ENCODE data around the gene KCNQ5.
"Not testable (repeated sequence)": the region's sequence is repeated elsewhere in the genome, so short reads cannot be mapped to it uniquely, and the experiment has no call there.

KCNQ5 gene

DNA sequence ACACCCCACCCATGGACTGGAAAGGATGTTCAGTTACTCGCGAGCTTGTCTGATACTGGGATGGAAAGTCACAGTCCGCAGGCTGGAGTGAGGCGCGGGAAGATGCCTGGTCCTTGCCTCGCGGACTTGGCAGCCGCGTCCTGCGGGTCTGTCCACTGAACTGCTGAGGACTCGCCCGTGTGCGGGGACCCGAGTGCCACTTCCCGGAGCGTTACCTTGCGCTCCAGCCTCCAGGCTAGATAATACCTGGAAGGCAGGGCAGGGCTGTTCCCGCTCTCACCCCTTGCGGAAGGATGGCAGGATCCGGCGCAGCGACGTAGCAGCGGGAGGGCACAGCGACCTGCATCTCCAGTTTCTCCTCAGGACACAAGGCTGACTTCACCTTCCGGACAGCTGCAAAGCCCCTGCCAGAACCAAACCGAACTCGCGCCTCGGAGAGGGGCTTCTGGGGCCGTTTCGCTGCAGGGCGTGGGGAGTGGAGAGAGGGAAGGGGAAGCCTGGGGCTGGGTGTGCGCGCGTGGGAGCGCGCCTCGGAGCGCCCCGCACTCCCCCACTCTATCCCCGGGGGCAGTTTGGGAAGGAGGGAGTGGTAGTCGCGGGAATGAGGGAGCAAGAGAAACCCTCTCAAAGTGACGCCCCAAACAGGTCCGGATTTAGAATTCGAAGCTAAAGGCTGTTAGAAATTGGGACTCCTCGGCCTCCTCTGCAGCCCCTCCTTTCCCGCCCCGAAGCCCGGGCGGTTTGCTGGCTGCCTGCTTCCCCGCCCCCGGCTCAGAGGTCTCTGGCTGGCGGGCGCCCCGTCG lies at the start of gene KCNQ5:
KCNQ5 (plus strand) TSS at position 774 of the 803 bp plus-strand sequence.
- DNase-seq (ENCODE audit: low read depth): peak; percentile 4

DNA sequence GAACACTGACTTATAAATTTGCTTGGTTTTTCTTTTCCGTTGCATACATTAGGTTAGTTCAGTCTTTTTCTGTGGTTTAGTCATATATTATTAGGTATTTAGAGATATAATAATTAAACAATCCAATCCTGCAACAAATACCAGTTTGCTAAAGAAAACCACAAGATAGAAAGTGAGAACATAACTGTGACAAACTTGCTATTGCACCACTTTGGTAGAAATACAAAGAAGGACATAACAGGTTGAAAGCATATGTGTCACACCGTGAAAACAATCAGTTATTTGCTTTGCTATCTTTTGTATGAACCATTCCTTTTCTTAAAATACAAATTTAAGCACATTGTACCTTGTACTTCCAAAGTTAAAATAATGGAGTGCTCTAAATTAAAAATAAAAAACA lies 42.0 kb upstream of the KCNQ5 start:
- no peak for DNase-seq (ENCODE audit: low read depth)

DNA sequence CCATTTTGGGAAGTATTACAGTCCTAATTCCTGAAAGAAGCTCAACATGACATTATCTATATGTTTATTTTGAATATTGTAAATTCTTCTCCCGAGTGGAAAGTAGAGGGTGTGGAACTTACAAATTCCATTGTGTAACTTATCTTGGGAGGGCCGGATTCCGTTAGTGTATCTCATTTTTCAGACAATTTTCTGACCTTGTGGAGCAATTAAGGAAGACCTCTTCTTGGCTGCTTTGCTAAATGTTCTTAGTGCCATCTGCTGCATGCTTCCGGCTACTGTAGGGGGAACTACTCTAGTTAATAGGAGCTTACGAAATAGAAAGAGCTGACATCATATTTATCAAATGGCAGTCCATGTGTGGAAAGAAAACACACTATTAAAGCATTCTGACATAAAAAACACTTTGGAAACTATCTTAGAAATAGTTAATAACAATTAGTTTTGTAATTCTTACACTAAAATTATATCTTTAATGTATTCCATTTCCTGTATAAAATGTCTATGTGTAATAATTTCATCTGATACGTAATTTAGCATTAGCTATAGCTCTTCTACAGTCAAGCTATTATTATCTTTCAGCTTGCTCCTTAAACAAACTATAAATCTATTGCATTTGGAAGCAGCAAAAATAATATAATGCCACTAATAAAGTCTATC lies 41.5 kb upstream of the KCNQ5 start:
- no peak for DNase-seq (ENCODE audit: low read depth)

DNA sequence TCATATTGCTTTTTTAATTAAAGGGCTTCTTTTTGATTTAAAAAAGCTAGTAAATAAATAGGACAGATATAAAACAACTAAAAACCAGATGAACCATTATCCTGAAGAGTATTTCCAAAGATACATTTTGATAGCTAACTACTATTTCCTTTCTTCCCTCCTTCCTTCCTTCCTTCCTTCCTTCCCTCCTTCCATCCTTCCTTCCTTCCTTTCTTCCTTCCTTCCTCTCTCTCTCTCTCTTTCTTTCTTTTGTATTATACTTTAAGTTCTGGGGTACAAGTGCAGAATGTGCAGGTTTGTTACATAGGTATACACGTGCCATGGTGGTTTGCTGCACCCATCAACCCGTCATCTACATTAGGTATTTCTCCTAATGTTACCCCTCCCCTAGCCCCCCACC lies 40.9 kb upstream of the KCNQ5 start:
- DNase-seq (ENCODE audit: low read depth): not testable (repeated sequence)

DNA sequence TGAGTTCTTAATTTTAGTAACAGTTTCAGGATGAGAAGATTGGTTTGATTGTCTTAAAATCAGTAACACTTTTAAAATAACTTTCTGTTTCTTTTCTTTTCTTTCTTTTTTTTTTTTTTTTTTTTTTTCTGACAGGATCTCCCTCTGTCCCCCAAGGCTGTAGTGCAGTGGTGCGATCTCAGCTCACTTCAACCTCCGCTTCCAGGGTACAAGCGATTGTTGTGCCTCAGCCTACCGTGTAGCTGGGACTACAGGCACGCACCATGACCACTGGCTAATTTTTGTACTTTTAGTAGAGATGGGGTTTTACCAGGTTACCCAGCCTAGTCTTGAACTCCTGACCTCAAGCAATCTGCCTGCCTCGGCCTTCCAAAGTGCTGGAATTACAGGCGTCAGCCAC lies 33.7 kb upstream of the KCNQ5 start:
- no peak for DNase-seq (ENCODE audit: low read depth)

DNA sequence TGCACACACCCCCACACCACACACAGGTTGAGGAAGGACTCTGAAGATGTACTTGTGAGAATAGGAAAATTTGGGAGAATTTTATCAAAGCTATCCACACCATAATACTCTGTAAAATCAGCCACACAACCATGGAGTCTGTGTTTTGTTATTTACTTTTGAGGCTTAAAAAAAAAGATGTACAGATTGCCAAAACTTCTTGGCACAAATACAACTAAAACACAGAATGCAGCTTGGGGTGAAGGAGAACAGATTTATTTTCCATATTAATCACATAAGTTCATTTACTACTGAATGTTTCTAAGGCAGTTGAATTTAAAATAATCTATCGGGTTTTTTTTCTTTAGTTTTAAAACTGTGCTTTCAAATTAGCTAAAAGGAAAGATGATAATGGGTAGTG lies 32.8 kb upstream of the KCNQ5 start:
- no peak for DNase-seq (ENCODE audit: low read depth)

DNA sequence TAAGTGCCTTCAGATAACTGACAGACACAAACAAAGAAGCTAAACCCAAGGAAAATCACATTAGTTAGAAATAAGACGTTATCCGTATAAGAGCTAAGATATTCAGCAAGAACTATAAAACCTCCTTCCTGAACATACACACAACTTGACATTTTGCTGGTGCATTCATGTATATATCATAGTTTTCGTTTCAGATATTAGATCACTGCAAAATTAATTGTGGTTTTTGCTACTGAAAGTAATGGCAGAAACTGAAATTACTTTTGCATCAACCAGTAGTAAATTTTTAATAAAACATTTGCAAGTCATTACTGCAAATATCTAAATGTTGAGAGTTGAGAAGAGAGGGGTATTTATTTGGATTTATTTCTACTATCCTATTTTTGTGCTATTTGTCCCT lies 26.1 kb upstream of the KCNQ5 start:
- no peak for DNase-seq (ENCODE audit: low read depth)

DNA sequence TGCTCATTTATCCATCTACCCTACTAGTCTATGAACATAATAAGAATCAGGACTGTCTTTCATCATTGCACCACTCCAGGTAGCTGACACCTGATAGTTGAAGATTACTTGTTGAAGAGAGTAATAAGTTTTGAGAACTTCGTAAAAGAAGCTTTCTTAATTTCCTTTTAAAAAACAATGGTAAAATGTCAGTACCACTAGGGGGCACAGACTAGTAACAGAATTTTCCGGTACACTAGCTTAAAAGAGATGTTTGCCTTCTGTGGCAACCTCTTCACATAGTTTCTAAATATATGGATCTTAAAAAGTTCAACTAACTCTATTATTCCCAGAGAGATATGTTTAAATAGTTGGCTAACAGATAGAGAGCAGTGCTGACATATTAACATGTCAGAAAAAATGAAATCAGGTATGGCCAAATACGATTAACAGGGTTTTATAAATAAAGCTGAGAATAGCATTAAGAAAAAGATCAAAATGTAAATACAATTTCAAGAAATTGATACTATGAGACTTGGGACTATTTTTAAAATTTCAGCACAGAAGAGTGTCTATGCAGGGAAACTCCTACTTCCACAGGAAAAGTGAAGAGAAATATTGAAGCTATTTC lies 5.4 kb upstream of the KCNQ5 start:
- DNase-seq (ENCODE audit: low read depth): no peak

DNA sequence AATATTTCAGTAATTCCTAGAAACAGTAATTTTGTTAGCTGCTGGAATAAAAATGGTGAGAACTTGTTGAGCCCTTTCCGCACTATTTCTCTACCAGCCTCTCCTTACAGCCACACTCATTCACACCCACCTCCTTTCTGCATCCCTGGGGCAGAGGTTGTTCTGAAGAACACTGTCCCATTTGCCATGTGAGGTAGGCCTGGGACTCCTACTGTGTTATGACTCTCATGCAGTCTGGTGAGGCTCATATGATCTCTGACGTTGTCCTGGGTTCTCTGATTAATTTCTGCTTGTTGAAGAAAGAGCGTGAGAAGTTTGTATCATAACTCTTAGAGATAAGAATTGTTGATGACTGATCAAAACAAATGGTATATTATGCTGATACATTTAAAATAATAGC lies 4.1 kb upstream of the KCNQ5 start:
- no peak for DNase-seq (ENCODE audit: low read depth)

DNA sequence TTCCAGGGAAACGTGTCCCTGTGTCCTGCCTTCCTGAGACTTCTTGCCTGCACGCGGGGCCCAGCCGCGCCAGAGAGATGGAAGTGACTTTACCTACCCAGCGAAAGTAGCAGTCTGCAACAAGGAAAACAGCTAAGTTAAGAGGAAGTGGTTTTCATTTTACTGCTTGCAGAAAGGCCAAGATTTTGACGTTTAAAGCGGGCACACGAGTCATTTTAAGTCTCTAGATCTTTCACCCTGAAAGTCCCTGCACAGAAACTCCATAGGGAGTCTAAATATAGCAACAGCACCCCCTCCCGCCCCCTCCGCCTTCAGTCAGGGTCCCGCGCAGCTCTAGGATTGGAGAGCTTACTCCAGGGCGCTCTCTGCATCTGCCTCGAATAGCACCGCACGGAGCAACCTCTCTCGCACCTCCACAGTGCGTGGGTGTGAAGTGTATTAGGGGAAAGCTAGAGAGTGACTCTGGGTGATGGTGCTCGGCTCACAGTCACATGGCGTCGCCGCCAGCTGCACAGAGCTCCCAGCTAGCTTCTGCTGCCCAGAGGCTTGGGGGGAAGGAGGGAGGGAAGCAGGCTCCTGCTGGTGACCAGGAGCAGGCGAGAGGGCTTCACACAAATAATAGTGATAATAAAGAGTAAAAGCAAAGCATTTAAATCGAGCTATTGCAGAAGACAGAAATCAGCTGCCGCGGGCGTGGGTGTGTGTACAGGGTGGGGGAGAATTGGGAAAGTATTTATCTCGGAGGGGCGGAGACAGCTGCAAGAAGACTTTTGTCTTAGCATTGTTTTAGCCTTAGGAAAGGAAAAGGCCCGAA lies 1.8 kb upstream of the KCNQ5 start:
- peak; percentile 68 for DNase-seq (ENCODE audit: low read depth)

DNA sequence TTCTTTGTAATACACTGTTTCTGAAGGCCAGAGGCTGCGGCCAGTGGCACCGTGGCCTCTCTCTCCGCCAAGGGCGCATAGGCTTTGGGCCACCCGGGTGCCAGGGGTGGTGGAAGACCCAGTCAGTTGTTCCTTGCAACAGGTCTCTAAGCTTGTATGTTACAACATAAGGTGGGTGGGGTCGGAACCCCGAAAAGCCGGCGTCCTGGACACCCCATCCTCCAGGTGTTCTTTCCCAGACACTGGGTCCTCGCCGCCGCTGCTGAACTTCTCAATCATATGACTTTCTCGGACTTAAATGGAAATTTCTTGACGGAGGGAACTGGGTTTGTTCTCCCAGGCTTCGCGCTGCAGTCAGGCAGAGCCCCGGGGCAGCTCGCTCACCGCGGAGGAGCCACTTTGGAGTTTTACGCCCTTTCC lies 983 bp upstream of the KCNQ5 start:
- peak; percentile 3 for DNase-seq (ENCODE audit: low read depth)

DNA sequence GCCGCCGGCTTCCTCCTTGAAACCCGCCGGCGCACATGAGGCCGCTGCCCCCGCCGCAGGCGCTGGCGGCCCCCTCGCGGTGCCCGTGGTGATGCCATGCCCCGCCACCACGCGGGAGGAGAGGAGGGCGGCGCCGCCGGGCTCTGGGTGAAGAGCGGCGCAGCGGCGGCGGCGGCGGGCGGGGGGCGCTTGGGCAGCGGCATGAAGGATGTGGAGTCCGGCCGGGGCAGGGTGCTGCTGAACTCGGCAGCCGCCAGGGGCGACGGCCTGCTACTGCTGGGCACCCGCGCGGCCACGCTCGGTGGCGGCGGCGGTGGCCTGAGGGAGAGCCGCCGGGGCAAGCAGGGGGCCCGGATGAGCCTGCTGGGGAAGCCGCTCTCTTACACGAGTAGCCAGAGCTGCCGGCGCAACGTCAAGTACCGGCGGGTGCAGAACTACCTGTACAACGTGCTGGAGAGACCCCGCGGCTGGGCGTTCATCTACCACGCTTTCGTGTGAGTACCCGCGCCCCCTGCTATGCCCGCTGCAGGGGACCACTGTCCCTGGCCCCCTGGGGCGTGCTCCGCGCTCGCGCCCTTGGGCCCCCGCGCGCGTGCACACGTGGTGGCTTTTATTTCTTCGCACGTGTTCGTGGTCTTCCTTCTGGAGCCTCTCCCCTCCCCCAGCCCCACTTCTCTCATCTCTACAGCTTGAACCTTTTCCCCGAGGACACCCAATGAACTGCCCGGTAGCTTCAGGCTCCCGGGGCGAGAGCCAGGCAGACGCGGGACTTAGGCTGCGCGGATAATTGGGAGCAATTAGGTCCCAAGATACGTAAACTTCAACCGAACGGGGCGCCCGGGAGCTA lies 453 bp downstream of the KCNQ5 start:
- peak; percentile 62 for DNase-seq (ENCODE audit: low read depth)

DNA sequence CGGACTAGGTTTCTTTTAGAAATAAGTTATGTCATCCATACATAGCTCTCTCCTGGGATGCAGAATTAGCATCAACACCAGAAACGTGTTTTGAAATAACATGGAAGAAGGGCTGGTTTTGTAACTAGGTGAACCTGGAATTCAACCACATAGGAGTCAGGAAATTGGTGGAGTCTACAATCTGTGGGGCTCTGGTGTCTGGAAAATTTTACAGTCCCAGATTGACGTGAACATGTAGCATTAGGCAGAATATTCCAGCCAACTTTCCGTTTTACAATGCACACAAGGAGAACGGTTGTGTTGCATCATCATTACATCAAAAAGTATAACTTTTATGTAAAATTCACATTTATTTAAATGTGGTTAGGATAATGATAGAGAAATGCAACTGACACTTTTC lies 1.9 kb downstream of the KCNQ5 start:
- DNase-seq (ENCODE audit: low read depth): no peak

DNA sequence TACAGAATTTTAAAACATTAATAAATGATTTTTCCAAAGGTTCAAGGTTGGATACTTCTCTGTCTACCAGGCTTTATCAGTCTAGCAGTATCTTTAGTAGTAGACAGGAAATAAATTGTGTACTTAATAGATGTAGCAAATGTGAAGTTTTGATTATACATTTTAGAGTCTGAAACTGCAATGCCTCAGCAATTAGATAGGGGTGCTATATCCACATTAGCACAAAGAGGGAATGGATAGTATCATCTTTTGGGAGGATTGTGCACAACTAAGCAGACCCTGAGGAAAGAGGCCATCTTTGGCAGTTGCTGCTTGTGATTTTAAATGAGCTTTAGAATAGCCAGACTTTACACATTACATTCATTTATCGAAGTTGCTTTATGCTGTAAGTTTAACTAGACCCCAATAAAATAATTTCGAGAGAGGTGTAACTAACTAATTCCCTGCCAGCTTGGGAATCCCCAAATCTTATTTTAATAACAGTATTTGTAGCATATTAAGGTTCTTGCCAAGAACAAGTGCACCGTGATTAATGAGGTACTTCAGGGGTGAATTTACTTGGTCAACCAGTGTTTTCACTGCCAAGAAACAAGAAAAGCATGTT lies 2.8 kb downstream of the KCNQ5 start:
- DNase-seq (ENCODE audit: low read depth): no peak

DNA sequence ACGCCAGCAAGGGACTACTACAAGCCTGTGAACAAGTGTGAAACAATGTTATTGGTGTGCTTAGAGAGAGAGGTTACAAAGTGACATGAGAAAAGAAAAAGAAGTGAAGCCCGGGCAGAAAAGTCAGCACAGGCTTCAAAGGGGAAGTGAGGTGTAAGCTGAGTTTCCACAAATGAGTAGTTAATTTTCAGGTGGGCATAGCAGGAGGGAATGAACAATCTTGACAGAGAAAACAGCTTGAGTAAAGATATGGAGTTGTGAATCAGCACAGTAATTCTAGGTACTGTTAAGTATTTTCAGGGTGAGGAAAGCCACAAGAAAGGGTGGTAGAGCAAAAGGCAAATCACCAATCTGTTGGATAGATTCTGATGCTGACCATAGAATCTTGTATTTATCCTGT lies 4.3 kb downstream of the KCNQ5 start:
- no peak for DNase-seq (ENCODE audit: low read depth)

DNA sequence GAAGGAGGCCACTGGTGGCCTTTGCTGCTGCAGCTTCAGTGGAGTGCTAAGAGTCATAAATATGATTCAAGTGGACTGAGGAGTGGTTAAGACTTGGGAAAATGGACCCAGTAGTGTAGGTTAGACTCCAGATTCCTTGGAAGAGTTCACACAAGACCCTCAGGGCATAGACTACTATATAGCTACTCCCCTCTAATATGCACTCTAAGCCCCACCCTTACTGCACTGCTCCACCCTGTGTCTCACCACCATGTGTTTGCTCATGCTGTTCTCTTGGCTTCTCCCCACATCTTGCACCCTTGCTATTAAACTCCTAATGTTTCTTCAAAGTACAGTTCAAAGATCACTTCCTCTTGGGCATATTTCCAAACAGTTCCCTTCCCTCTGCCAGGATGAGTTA lies 5.7 kb downstream of the KCNQ5 start:
- no peak for DNase-seq (ENCODE audit: low read depth)

DNA sequence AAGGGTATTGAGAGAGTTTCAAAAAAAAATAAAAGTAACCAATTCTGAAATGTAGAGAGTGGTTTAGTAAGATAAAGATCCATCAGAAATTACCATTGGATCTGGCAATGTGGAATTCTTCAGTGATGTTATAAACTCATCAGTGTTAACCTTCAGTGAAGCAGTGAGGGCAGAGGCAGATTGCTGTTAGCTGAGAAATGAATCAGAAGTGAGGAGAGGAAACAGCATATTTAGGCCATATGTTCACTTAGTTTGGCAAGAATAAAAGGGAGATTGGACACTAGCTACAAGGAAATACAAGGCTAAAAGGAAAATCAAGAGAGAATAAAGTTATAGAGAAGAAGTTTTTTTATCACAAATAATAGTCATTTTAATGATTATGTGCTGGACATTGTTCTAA lies 9.6 kb downstream of the KCNQ5 start:
- no peak for DNase-seq (ENCODE audit: low read depth)

DNA sequence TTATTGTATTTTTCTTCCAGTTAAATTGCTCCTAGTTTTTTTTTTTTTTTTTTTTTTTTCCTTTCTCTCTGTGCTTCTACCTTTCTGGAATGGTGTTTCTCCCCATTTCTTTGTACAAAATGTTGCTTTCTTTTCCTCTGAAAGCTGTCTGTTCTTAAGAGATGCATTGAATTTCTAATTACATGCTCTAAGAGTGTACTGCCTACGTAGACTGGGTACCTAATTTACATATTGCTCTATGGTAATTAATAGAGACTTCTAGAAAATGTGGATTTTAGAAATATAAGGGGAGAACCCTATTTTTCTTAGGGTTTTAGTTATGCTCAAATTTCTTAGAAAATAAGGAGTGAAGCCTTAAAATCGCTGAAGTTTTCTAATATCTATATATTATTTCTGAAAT lies 13.8 kb downstream of the KCNQ5 start:
- no peak for DNase-seq (ENCODE audit: low read depth)

DNA sequence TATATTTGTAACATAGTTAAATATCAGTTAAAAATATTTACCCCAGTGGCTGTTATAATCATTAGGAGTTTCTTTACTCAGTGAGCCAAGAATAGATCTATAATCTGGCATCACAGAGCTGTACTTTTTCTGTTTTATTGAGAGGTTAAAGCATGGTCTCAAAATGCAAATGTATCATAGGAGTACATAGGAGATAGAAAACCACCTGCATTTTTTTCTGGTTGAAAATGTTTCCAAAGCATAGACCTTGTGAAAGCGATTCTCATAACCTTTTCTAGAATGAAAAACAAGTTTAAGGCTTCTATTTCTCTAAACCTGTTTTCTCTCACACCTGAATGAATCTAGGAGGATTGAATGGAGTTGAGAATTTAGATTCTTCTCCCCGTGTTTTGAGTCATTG lies 14.4 kb downstream of the KCNQ5 start:
- DNase-seq (ENCODE audit: low read depth): no peak

DNA sequence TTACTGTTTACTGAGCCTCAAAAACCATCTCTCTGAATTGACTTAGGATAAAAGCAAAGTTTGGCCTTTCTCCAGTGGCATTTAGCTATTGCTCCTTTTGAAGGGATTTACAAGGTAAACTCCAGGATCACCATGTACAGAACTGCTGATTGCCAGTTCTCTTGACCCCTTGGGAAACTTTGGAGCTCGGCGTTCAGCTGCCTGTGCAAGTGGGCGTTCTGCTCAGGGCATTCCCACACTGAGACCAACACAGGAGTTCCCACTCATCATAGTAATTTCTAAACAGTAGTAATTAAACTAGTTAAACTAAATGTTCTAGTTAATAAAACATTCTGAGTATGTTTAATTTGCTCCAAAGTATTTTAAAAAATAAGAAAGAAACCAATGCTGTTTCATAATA lies 14.9 kb downstream of the KCNQ5 start:
- no peak for DNase-seq (ENCODE audit: low read depth)

DNA sequence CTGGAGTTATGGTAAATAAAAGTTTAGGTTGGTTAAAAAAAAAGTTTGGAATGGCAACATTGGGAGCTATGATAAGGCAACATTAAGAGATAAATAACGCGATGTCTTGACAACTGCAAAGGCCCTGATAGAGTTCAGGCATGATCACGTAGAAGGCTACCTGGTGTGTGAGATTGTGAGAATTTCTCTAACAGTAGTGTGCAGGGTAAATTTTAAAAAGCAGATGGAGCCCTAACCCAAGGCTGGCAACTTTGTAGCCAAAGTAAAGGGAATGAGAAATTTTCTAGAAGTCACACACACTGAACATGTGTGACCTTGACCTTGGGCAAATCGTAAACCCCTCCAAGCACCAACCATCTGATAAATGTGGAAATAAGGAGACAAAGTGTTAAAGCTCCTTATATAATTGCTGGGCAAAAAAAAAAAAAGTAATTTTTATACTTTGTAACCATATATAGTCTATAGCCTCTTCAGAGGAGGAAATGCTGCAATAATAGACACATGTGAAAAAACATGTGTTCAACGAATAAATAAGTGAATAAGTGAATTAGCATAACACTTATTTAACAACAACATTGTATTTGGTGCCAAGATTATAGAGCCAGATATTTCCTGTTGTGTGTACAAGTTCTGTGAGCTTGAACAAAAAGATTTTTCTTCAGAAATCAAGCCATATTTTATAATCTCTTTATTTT lies 18.2 kb downstream of the KCNQ5 start:
- no peak for DNase-seq (ENCODE audit: low read depth)

All from stimulated activated CD8-positive, alpha-beta memory T cell treated with anti-CD3 and anti-CD28 coated beads, Interleukin-12 subunit alpha, Interleukin-12 subunit beta, amount 100 ng/mL, for 4 hours (primary cell).